ENCODE data around the gene ATP7B.
"Not testable (repeated sequence)": the region's sequence is repeated elsewhere in the genome, so short reads cannot be mapped to it uniquely, and the experiment has no call there.

DNA sequence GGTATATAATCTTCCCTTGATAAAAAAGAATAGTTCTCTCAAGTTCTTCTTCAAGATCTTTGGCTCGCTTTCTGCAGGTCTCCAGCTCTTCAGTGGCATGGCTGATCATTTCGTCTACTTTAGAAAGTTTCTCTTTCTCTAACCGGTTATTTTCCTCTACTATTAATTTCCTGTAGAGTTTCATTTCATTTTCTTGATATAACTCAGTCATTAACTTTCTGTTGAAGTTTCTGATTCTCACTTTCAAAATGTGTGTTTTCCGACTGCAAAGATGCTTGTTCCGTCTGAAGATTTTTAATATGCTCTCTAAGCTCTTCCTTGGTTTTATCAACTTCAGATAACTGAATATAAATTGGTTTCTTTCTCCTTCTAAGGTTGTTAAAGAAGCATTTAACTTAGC lies 102.0 kb downstream of the ATP7B start:
- not testable (repeated sequence) for TF ChIP-seq EP300 (IDR thresholded peaks at IDR 0.05)
- TF ChIP-seq, protein P1, sequence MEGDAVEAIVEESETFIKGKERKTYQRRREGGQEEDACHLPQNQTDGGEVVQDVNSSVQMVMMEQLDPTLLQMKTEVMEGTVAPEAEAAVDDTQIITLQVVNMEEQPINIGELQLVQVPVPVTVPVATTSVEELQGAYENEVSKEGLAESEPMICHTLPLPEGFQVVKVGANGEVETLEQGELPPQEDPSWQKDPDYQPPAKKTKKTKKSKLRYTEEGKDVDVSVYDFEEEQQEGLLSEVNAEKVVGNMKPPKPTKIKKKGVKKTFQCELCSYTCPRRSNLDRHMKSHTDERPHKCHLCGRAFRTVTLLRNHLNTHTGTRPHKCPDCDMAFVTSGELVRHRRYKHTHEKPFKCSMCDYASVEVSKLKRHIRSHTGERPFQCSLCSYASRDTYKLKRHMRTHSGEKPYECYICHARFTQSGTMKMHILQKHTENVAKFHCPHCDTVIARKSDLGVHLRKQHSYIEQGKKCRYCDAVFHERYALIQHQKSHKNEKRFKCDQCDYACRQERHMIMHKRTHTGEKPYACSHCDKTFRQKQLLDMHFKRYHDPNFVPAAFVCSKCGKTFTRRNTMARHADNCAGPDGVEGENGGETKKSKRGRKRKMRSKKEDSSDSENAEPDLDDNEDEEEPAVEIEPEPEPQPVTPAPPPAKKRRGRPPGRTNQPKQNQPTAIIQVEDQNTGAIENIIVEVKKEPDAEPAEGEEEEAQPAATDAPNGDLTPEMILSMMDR (IDR thresholded peaks at IDR 0.05) = not testable (repeated sequence)
